ENCODE data around the gene FSTL4. TPM values are rescaled to one million over a fixed set of nuclear protein-coding genes. Genes with fewer than 3 reads are reported as not detected.

The FSTL4 gene
- total and polyA plus RNA-seq, 4 donors: 0.08 to 1.4 (median 0.31) TPM

GRCh38 chr5:133494232-133494922, 118.0 kb downstream of the FSTL4 start:
- Histone ChIP-seq H3K9ac (ENCODE audit: insufficient read depth in 1 of 2, low read length in 2 of 2) (no peak overlapping the region), H3K4me1 (ENCODE audit: control insufficient read depth in 5 of 5, insufficient read depth in 5 of 5, low read length in 5 of 5) (no peaks in the 10 kb centered on the region), H3K27ac (ENCODE audit: low read depth in 1 of 2, low read length in 1 of 2) (no peak overlapping the region), H3K4me3 (no peak overlapping the region), H3K9me3 (ENCODE audit: control insufficient read depth in 4 of 4, insufficient read depth in 3 of 4, low read length in 3 of 4) (peaks cover 0 to 6% (median 0%) of the 10 kb centered on the region in 4 donors), H3K36me3 (ENCODE audit: control insufficient read depth in 4 of 4, insufficient read depth in 4 of 4, low read length in 4 of 4) (no peaks in the 10 kb centered on the region), H3K27me3 (ENCODE audit: control insufficient read depth in 3 of 3, insufficient read depth in 3 of 3, low read length in 2 of 3) (peaks cover 0 to 2% (median 0%) of the 10 kb centered on the region in 3 donors)
- DNase-seq (no peak), ATAC-seq (ENCODE audit: insufficient read depth, low FRiP score) (no peak)
- TF ChIP-seq CTCF (IDR thresholded peaks at IDR 0.05; ENCODE audit: control extremely low read depth, extremely low read depth): no peak
- WGBS, 2 donors: 77 to 87% methylated on average over 6 of the region's 6 CpGs

GRCh38 chr5:133489632-133490031, 122.7 kb downstream of the FSTL4 start:
- no peaks in the 10 kb centered on the region for H3K36me3 ChIP-seq (ENCODE audit: control insufficient read depth in 4 of 4, insufficient read depth in 4 of 4, low read length in 4 of 4)
- WGBS, 2 donors: 28 to 46% methylated on average over 1 of the region's 1 CpG
- H3K4me3 ChIP-seq: no peak overlapping the region
- H3K4me1 ChIP-seq (ENCODE audit: control insufficient read depth in 5 of 5, insufficient read depth in 5 of 5, low read length in 5 of 5): peaks cover 0 to 6% (median 0%) of the 10 kb centered on the region in 5 donors
- ATAC-seq (ENCODE audit: insufficient read depth, low FRiP score) (no peak), DNase-seq (no peak)
- H3K27me3 ChIP-seq (ENCODE audit: control insufficient read depth in 3 of 3, insufficient read depth in 3 of 3, low read length in 2 of 3): peaks cover 0 to under 1% (median 0%) of the 10 kb centered on the region in 3 donors
- H3K9ac ChIP-seq (ENCODE audit: insufficient read depth in 1 of 2, low read length in 2 of 2): no peak overlapping the region
- TF ChIP-seq CTCF (IDR thresholded peaks at IDR 0.05; ENCODE audit: control extremely low read depth, extremely low read depth): no peak
- H3K9me3 ChIP-seq (ENCODE audit: control insufficient read depth in 4 of 4, insufficient read depth in 3 of 4, low read length in 3 of 4): peaks cover 0 to 6% (median 0%) of the 10 kb centered on the region in 4 donors
- no peak overlapping the region for H3K27ac ChIP-seq (ENCODE audit: low read depth in 1 of 2, low read length in 1 of 2)

- no peak overlapping the region for H3K27ac ChIP-seq (ENCODE audit: low read depth in 1 of 2, low read length in 1 of 2)
These were observed 125.2 kb downstream of the FSTL4 start for GRCh38 chr5:133487093-133487492.

More at GRCh38 chr5:133487093-133487492, 125.2 kb downstream of the FSTL4 start:
- Histone ChIP-seq H3K4me1 (ENCODE audit: control insufficient read depth in 5 of 5, insufficient read depth in 5 of 5, low read length in 5 of 5) (peaks cover 0 to 13% (median 1%) of the 10 kb centered on the region in 5 donors), H3K9me3 (ENCODE audit: control insufficient read depth in 4 of 4, insufficient read depth in 3 of 4, low read length in 3 of 4) (peaks cover 0 to 6% (median 0%) of the 10 kb centered on the region in 4 donors), H3K4me3 (no peak overlapping the region), H3K9ac (ENCODE audit: insufficient read depth in 1 of 2, low read length in 2 of 2) (no peak overlapping the region), H3K27me3 (ENCODE audit: control insufficient read depth in 3 of 3, insufficient read depth in 3 of 3, low read length in 2 of 3) (no peaks in the 10 kb centered on the region), H3K36me3 (ENCODE audit: control insufficient read depth in 4 of 4, insufficient read depth in 4 of 4, low read length in 4 of 4) (no peaks in the 10 kb centered on the region)
- TF ChIP-seq CTCF (IDR thresholded peaks at IDR 0.05; ENCODE audit: control extremely low read depth, extremely low read depth): no peak
- DNase-seq (no peak), ATAC-seq (ENCODE audit: insufficient read depth, low FRiP score) (no peak)
- WGBS, 2 donors: 62 to 69% methylated on average over 4 of the region's 4 CpGs
